HepG2 (cell line): ENCODE measurements around the gene FCER1G. TPM values are rescaled to one million over a fixed set of nuclear protein-coding genes. Genes with fewer than 3 reads are reported as not detected.

Experiments
- CREM ChIP-seq, 2 experiments: sonication (generic) in 1 of 2; formaldehyde crosslinking in 1 of 2; IDR thresholded peaks; 2 replicates each; pipeline versions ENCODE4 v1.4.0 to v1.6.1; 2016 to 2020; ENCODE audit warnings: antibody characterized with exemption in 1 of 2, mild to moderate bottlenecking in 1 of 2, missing genetic modification reagents in 1 of 2
- EP300 ChIP-seq, 3 experiments: sonication (generic) in 1 of 3; formaldehyde crosslinking in 1 of 3; IDR thresholded peaks; 2 replicates each; pipeline versions ENCODE4 v1.5.1 to v1.6.1; 2011 to 2020; ENCODE audit warnings: low read depth in 2 of 3, low read length in 2 of 3, borderline replicate concordance in 1 of 3, improper control_type of control experiment in 1 of 3, mild to moderate bottlenecking in 1 of 3, missing genetic modification reagents in 1 of 3, moderate library complexity in 1 of 3
- FOXP1 ChIP-seq, 2 experiments: fragments of 450-650 bp in 1 of 2; IDR thresholded peaks; 2 replicates each; pipeline ENCODE4 v1.6.1; 2017 to 2018; ENCODE audit warnings: antibody characterized with exemption in 1 of 2
- GABPA ChIP-seq, 2 experiments: IDR thresholded peaks; 2 replicates each; pipeline ENCODE4 v1.6.1; 2011 to 2016; ENCODE audit warnings: low read depth in 2 of 2, low read length in 1 of 2, missing biosample characterization in 1 of 2, missing genetic modification characterization in 1 of 2
- SMC3 ChIP-seq: IDR thresholded peaks from 2 replicates; pipeline ENCODE4 v1.6.1; 2011; ENCODE audit warnings: low read length, improper control_type of control experiment
- ZNF468 ChIP-seq: sonication (generic); formaldehyde crosslinking; IDR thresholded peaks from 2 replicates; pipeline ENCODE4 v1.8.0; 2022; ENCODE audit warnings: mild to moderate bottlenecking, moderate library complexity, missing genetic modification reagents
- ZNF547 ChIP-seq: sonication (generic); formaldehyde crosslinking; IDR thresholded peaks from 2 replicates; pipeline ENCODE4 v1.5.1; 2020; ENCODE audit warnings: mild to moderate bottlenecking, missing genetic modification reagents
- ZNF660 ChIP-seq: sonication (generic); formaldehyde crosslinking; IDR thresholded peaks from 2 replicates; pipeline ENCODE4 v1.5.1; 2020; ENCODE audit warnings: mild to moderate bottlenecking, low read depth, missing genetic modification reagents, borderline replicate concordance
- polyA plus RNA-seq, 8 experiments: library from polyadenylated mRNA; depleted of rRNA in 3 of 8; stranded (reverse) in 7 of 8; unstranded in 1 of 8; fragments of >200 nt; fragmentation: Illumina TruSeq in 4 of 8; extraction: Trizol in 4 of 8; gene quantifications; 2 replicates each; pipeline versions ENCODE4 v1.2.1 to v1.2.3, GENCODE V29; 2011 to 2016; ENCODE audit warnings: low read depth in 4 of 8, missing spikeins in 1 of 8, mixed read lengths in 1 of 8; ENCODE audit not compliant: insufficient read depth in 1 of 8
- total RNA-seq, 5 experiments: library from RNA; depleted of rRNA; stranded (reverse); fragments of >200 nt; fragmentation: Illumina TruSeq; extraction: Trizol; gene quantifications; 2 replicates each; pipeline ENCODE4 v1.2.3, GENCODE V29; 2016; ENCODE audit warnings: low read depth in 1 of 5
- TF ChIP-seq, protein P1 (sequence below): sonication (generic); formaldehyde crosslinking; IDR thresholded peaks from 2 replicates; pipeline ENCODE4 v1.8.0; 2023; ENCODE audit warnings: mild to moderate bottlenecking, missing genetic modification reagents
- TF ChIP-seq, protein P2 (sequence below): sonication (generic); formaldehyde crosslinking; IDR thresholded peaks from 2 replicates; pipeline ENCODE4 v1.8.0; 2022; ENCODE audit warnings: mild to moderate bottlenecking, missing genetic modification reagents
- TF ChIP-seq, protein P3 (sequence below): sonication (generic); formaldehyde crosslinking; IDR thresholded peaks from 2 replicates; pipeline ENCODE4 v1.4.0; 2020; ENCODE audit warnings: missing genetic modification reagents

The FCER1G gene
- total and polyA plus RNA-seq, 2 of the 13 experiments (the other 11 are each of a cell fraction or from before 2014, with no cell fraction given), result 1.3 to 6.4 TPM

DNA sequence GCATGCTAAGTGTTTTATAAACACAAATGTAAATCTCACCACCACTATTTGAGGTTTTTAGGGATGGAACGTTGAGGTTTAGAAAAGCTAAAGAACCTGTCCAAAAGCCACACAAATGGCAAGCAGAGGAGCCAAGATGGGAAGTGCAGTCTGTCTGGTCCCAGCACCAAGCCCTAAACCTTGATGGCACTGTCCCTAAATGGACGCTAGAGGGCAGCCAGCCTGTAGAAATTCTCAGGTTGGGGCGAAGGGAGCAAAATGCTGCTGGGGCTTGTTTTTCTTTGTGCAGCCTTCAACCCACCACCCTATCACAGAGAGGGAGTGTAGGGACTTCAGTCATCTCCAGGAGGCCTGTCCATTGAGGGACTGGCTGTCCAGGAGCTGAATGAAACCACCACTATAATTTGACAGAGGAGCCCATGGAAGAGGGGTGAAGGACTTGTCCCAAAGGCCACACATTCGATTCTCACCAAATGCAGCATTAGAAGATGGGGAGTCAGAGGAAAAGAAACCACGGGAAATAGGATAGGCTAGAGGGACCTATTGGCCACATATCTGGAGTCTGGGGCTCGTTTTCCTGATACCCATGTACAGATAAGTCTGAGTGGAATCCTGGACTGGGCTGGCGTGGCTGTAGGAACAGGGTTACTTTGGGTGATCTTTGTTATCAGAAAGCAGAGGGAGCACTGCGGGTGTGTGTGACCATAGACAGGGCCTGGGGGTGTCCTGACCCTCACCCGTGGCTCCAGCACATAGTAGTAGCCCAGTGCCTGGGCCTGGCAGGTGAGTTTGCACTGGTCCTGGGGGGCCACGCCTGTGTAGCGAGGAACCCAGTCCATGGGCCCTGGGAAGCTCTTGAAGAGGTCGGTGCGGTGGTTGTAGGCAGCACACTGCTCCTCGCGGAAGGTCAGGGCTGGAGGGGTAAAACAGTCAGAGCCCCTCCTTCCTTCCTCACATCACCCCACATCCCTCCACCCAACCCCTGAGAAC is 22.3 kb upstream of the FCER1G start (continued):
- TF ChIP-seq, protein P1, sequence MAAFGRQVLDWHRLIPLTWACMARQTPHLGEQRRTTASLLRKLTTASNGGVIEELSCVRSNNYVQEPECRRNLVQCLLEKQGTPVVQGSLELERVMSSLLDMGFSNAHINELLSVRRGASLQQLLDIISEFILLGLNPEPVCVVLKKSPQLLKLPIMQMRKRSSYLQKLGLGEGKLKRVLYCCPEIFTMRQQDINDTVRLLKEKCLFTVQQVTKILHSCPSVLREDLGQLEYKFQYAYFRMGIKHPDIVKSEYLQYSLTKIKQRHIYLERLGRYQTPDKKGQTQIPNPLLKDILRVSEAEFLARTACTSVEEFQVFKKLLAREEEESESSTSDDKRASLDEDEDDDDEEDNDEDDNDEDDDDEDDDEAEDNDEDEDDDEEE (CRISPR knock-in tag), result no peak
- TF ChIP-seq ZNF468, result no peak
- TF ChIP-seq EP300 (IDR thresholded peaks at IDR 0.05; ENCODE audit: low read depth in 2 of 2, low read length in 2 of 2), result no peak
- TF ChIP-seq EP300 (CRISPR knock-in tag; IDR thresholded peaks at IDR 0.05; ENCODE audit: borderline replicate concordance), result no peak
- TF ChIP-seq CREM (IDR thresholded peaks at IDR 0.05), result no peak
- TF ChIP-seq CREM (CRISPR knock-in tag; IDR thresholded peaks at IDR 0.05), result no peak
- TF ChIP-seq, protein P2, sequence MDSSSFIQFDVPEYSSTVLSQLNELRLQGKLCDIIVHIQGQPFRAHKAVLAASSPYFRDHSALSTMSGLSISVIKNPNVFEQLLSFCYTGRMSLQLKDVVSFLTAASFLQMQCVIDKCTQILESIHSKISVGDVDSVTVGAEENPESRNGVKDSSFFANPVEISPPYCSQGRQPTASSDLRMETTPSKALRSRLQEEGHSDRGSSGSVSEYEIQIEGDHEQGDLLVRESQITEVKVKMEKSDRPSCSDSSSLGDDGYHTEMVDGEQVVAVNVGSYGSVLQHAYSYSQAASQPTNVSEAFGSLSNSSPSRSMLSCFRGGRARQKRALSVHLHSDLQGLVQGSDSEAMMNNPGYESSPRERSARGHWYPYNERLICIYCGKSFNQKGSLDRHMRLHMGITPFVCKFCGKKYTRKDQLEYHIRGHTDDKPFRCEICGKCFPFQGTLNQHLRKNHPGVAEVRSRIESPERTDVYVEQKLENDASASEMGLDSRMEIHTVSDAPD (CRISPR knock-in tag), result no peak
- TF ChIP-seq, protein P3, sequence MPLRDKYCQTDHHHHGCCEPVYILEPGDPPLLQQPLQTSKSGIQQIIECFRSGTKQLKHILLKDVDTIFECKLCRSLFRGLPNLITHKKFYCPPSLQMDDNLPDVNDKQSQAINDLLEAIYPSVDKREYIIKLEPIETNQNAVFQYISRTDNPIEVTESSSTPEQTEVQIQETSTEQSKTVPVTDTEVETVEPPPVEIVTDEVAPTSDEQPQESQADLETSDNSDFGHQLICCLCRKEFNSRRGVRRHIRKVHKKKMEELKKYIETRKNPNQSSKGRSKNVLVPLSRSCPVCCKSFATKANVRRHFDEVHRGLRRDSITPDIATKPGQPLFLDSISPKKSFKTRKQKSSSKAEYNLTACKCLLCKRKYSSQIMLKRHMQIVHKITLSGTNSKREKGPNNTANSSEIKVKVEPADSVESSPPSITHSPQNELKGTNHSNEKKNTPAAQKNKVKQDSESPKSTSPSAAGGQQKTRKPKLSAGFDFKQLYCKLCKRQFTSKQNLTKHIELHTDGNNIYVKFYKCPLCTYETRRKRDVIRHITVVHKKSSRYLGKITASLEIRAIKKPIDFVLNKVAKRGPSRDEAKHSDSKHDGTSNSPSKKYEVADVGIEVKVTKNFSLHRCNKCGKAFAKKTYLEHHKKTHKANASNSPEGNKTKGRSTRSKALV (CRISPR knock-in tag), result no peak
- no peak for TF ChIP-seq GABPA (IDR thresholded peaks at IDR 0.05; ENCODE audit: low read depth, low read length)
- TF ChIP-seq GABPA (CRISPR knock-in tag; IDR thresholded peaks at IDR 0.05; ENCODE audit: low read depth), result no peak
- TF ChIP-seq ZNF660 (CRISPR knock-in tag), result no peak
- peak; percentile 51; the same call in 1 of the 2 replicates for TF ChIP-seq ZNF547 (CRISPR knock-in tag)
- TF ChIP-seq FOXP1 (IDR thresholded peaks at IDR 0.05), result no peak
- no peak for TF ChIP-seq FOXP1 (CRISPR knock-in tag; IDR thresholded peaks at IDR 0.05)
- peak; percentile 81 for TF ChIP-seq SMC3
